H1 (cell line): ENCODE data around the gene SLC37A1. TPM values are rescaled to one million over a fixed set of nuclear protein-coding genes. Genes with fewer than 3 reads are reported as not detected.

Experiments used
- CTCF ChIA-PET: fragments of 300-600 bp; sonication (Branson Sonifier 250); formaldehyde crosslinking; loops from one replicate; lab custom pipeline; 2021; ENCODE audit not compliant: partially characterized antibody; lab: Charles Lee
- POLR2A ChIA-PET: fragments of 300-600 bp; sonication (Branson Sonifier 250); formaldehyde crosslinking; loops from one replicate; lab custom pipeline; 2021; ENCODE audit warnings: inconsistent platforms; ENCODE audit not compliant: partially characterized antibody; lab: Charles Lee
- DNase-seq, 2 experiments: peaks; one replicate each; pipeline versions ENCODE4 v3.0.0 to v3.0.0-alpha.2; 2010 to 2022; ENCODE audit warnings: low spot score in 2 of 2, low read depth in 1 of 2, mixed read lengths in 1 of 2
- FAIRE-seq: peaks from 2 replicates; lab custom pipeline; 2011; peaks lifted over from hg19 to GRCh38; lab: Jason Lieb, UNC
- H2AFZ ChIP-seq: 2 replicates; pipeline ENCODE4 v1.8.1; 2012; ENCODE audit warnings: low read length, inconsistent platforms
- H2AK5ac ChIP-seq: 2 replicates; pipeline ENCODE4 v1.6.1; 2013; ENCODE audit warnings: low read depth, low read length
- H2BK120ac ChIP-seq: replicated peaks from 2 replicates; pipeline ENCODE3; 2013; ENCODE audit warnings: low read depth, low read length, inconsistent platforms
- H2BK12ac ChIP-seq: 2 replicates; pipeline ENCODE4 v1.6.1; 2013; ENCODE audit warnings: low read depth, low read length
- H2BK15ac ChIP-seq: 2 replicates; pipeline ENCODE4 v1.6.1; 2013; ENCODE audit warnings: low read length
- H2BK20ac ChIP-seq: 2 replicates; pipeline ENCODE4 v1.6.1; 2013; ENCODE audit warnings: low read length
- H2BK5ac ChIP-seq: 2 replicates; pipeline ENCODE4 v1.6.1; 2013; ENCODE audit warnings: low read depth, low read length
- H3K14ac ChIP-seq: 2 replicates; pipeline ENCODE4 v1.6.1; 2013; ENCODE audit warnings: inconsistent platforms; ENCODE audit not compliant: insufficient read length
- H3K18ac ChIP-seq: 2 replicates; pipeline ENCODE4 v1.6.1; 2013; ENCODE audit warnings: low read length; ENCODE audit errors: extremely low read depth
- H3K23ac ChIP-seq: 2 replicates; pipeline ENCODE4 v1.6.1; 2013; ENCODE audit warnings: inconsistent platforms; ENCODE audit not compliant: insufficient read length
- H3K23me2 ChIP-seq: 2 replicates; pipeline ENCODE4 v1.6.1; 2013; ENCODE audit warnings: low read depth, low read length
- H3K27ac ChIP-seq: 2 replicates; pipeline ENCODE4 v1.6.1; 2011; ENCODE audit warnings: low read depth, low read length, inconsistent platforms
- H3K27me3 ChIP-seq, 4 experiments: replicated peaks in 1 of 4; 1 replicate in 1 of 4; 2 replicates in 3 of 4; pipeline versions ENCODE4 v1.6.1 to v1.8.1; 2011 to 2013; ENCODE audit warnings: low read length in 3 of 4, mild to moderate bottlenecking in 3 of 4, inconsistent platforms in 2 of 4, mixed read lengths in 2 of 4, moderate library complexity in 1 of 4; ENCODE audit not compliant: control insufficient read depth in 3 of 4, insufficient read depth in 3 of 4; ENCODE audit errors: extremely low read depth in 1 of 4
- H3K36me3 ChIP-seq, 4 experiments: 2 replicates each; pipeline versions ENCODE4 v1.6.1 to v1.8.1; 2011 to 2013; ENCODE audit warnings: mild to moderate bottlenecking in 4 of 4, low read length in 3 of 4, moderate library complexity in 2 of 4, control low read depth in 1 of 4, inconsistent platforms in 1 of 4; ENCODE audit not compliant: insufficient read depth in 4 of 4, control insufficient read depth in 2 of 4
- H3K4ac ChIP-seq: replicated peaks from 2 replicates; pipeline ENCODE3; 2013; ENCODE audit warnings: low read length, low read depth, mixed read lengths, inconsistent platforms; ENCODE audit not compliant: insufficient read length
- H3K4me1 ChIP-seq, 4 experiments: replicated peaks in 1 of 4; 1 replicate in 1 of 4; 2 replicates in 3 of 4; pipeline versions ENCODE4 v1.6.1 to v1.8.1; 2011 to 2013; ENCODE audit warnings: low read length in 3 of 4, inconsistent platforms in 2 of 4, mixed read lengths in 1 of 4; ENCODE audit not compliant: insufficient read depth in 4 of 4, control insufficient read depth in 3 of 4
- H3K4me2 ChIP-seq, 2 experiments: 2 replicates each; pipeline versions ENCODE4 v1.6.1 to v1.8.1; 2011 to 2013; ENCODE audit warnings: low read depth in 2 of 2, low read length in 2 of 2, control low read depth in 1 of 2, inconsistent platforms in 1 of 2, mild to moderate bottlenecking in 1 of 2; ENCODE audit not compliant: insufficient read depth in 1 of 2
- H3K4me3 ChIP-seq, 4 experiments: fragments of 200-600, 300-600 bp in 1 of 4; sonication (generic), shearing (Covaris generic), sonication (Bioruptor Twin) in 1 of 4; 2 replicates each; pipeline versions ENCODE4 v1.5.1 to v1.8.1; 2011 to 2016; ENCODE audit warnings: low read length in 4 of 4, low read depth in 3 of 4, control low read depth in 2 of 4, inconsistent platforms in 2 of 4, mild to moderate bottlenecking in 2 of 4, mixed read lengths in 1 of 4, moderate library complexity in 1 of 4; ENCODE audit not compliant: insufficient read depth in 2 of 4; ENCODE audit errors: extremely low read depth in 1 of 4
- H3K56ac ChIP-seq: replicated peaks from 2 replicates; pipeline ENCODE3; 2013; ENCODE audit warnings: low read depth, mild to moderate bottlenecking, mixed read lengths, low read length, inconsistent platforms; ENCODE audit not compliant: insufficient read length
- H3K79me1 ChIP-seq: 2 replicates; pipeline ENCODE4 v1.6.1; 2013; ENCODE audit warnings: low read depth, low read length, control low read depth
- H3K79me2 ChIP-seq, 2 experiments: 2 replicates each; pipeline versions ENCODE4 v1.6.1 to v1.8.1; 2012 to 2013; ENCODE audit warnings: low read length in 2 of 2, mild to moderate bottlenecking in 2 of 2, inconsistent platforms in 1 of 2; ENCODE audit not compliant: insufficient read depth in 2 of 2, control insufficient read depth in 1 of 2
- H3K9ac ChIP-seq, 4 experiments: replicated peaks in 1 of 4; 1 replicate in 1 of 4; 2 replicates in 3 of 4; pipeline versions ENCODE4 v1.6.1 to v1.8.1; 2011 to 2013; ENCODE audit warnings: low read depth in 3 of 4, low read length in 3 of 4, control low read depth in 2 of 4, mild to moderate bottlenecking in 2 of 4, moderate library complexity in 2 of 4, inconsistent platforms in 1 of 4; ENCODE audit errors: extremely low read depth in 1 of 4
- H3K9me3 ChIP-seq, 2 experiments: 2 replicates each; pipeline versions ENCODE4 v1.6.1 to v1.8.1; 2012 to 2013; ENCODE audit warnings: mild to moderate bottlenecking in 2 of 2, moderate library complexity in 2 of 2, control low read depth in 1 of 2, inconsistent platforms in 1 of 2, low read depth in 1 of 2, low read length in 1 of 2, mixed read lengths in 1 of 2; ENCODE audit not compliant: insufficient read depth in 2 of 2
- H4K20me1 ChIP-seq, 2 experiments: replicated peaks in 1 of 2; 2 replicates each; pipeline versions ENCODE3 to v1.8.1; 2011 to 2013; ENCODE audit warnings: inconsistent platforms in 2 of 2, low read length in 2 of 2, mild to moderate bottlenecking in 1 of 2; ENCODE audit not compliant: insufficient read depth in 2 of 2, control insufficient read depth in 1 of 2
- H4K5ac ChIP-seq: 2 replicates; pipeline ENCODE4 v1.6.1; 2013; ENCODE audit warnings: low read length, low read depth, mixed read lengths, inconsistent platforms; ENCODE audit not compliant: insufficient read length
- H4K8ac ChIP-seq: 2 replicates; pipeline ENCODE4 v1.8.0; 2013; ENCODE audit warnings: mild to moderate bottlenecking, moderate library complexity, low read length, inconsistent platforms; ENCODE audit not compliant: insufficient read depth; ENCODE audit errors: extremely low read depth
- H4K91ac ChIP-seq: replicated peaks from 2 replicates; pipeline ENCODE3; 2013; ENCODE audit warnings: low read length, mixed read lengths, inconsistent platforms; ENCODE audit not compliant: insufficient read length
- CHD1 ChIP-seq: IDR thresholded peaks from 2 replicates; pipeline ENCODE4 v1.6.1; 2012; ENCODE audit warnings: low read depth, low read length, improper control_type of control experiment
- FOSL1 ChIP-seq: IDR thresholded peaks from 2 replicates; pipeline ENCODE4 v1.6.1; 2011; ENCODE audit warnings: mild to moderate bottlenecking, low read depth, low read length, moderate library complexity; ENCODE audit not compliant: insufficient read depth
- HDAC2 ChIP-seq, 2 experiments: fragments of 300-600 bp in 1 of 2; sonication (generic) in 1 of 2; IDR thresholded peaks; 2 replicates each; pipeline ENCODE4 v1.6.1; 2011 to 2012; ENCODE audit warnings: low read depth in 2 of 2, low read length in 2 of 2, mild to moderate bottlenecking in 2 of 2, moderate library complexity in 2 of 2, borderline replicate concordance in 1 of 2, inconsistent platforms in 1 of 2
- RFX5 ChIP-seq: IDR thresholded peaks from 2 replicates; pipeline ENCODE4 v1.6.1; 2011; ENCODE audit warnings: low read depth, low read length, improper control_type of control experiment, borderline replicate concordance
- WGBS, 2 experiments: shearing (Covaris generic) in 1 of 2; methylation state at CpG; one replicate each; pipeline versions ENCODE4 v1.1.6 to v1.1.7; 2013 to 2015; ENCODE audit warnings: low lambda C conversion rate in 2 of 2, mixed read lengths in 2 of 2, inconsistent platforms in 1 of 2, low coverage in 1 of 2, missing lambda C conversion rate in 1 of 2; ENCODE audit not compliant: insufficient replicate concordance in 2 of 2, insufficient coverage in 1 of 2, insufficient read length in 1 of 2; ENCODE audit errors: extremely low coverage in 1 of 2, missing lambda C conversion rate in 1 of 2; 5-methylcytosine and 5-hydroxymethylcytosine counted together
- polyA plus RNA-seq, 7 experiments: library from polyadenylated mRNA; depleted of rRNA in 3 of 7; stranded (reverse) in 5 of 7; unstranded in 2 of 7; fragments of >200 nt in 5 of 7; fragments of 200-250 nt in 2 of 7; gene quantifications; 1 replicate in 5 of 7; 2 replicates in 1 of 7; 4 replicates in 1 of 7; pipeline versions ENCODE4 v1.2.1 to v1.2.3, GENCODE V29; 2011 to 2013; ENCODE audit warnings: missing spikeins in 2 of 7, mixed read lengths in 2 of 7
- total RNA-seq: library from RNA; stranded (reverse); fragmentation: NEBNext Ultra II Directional; extraction: Animal tissue kit (Norgen Biotek cat#: 25700); gene quantifications from 2 replicates; pipeline ENCODE4 v1.2.1, GENCODE V29; 2021

Gene SLC37A1
- total and polyA plus RNA-seq, 2 of the 8 experiments (the other 6 are each of a cell fraction or from before 2014, with no cell fraction given) = 15.6 to 30.9 TPM

GRCh38 chr21:42621166-42621818 lies 107.6 kb downstream of the SLC37A1 start:
- Histone ChIP-seq H3K9me3 (no peaks in the 10 kb centered on the region), H4K8ac (no peak overlapping the region), H3K4ac (no peak overlapping the region), H3K56ac (no peak overlapping the region), H2BK15ac (0 out of 2 replicates have a peak overlapping the region, but pooled peaks have one; percentile 72), H3K23me2 (no peaks in the 10 kb centered on the region), H3K4me1 (peaks cover 0 to 8% (median 4%) of the 10 kb centered on the region in 4 experiments; a peak in 4 of 7 replicates), H3K18ac (no peak overlapping the region), H4K5ac (no peak overlapping the region), H3K9ac (no peak overlapping the region), H2BK5ac (no peak overlapping the region), H3K4me3 (no peak overlapping the region), H4K20me1 (no peaks in the 10 kb centered on the region), H3K79me1 (0 out of 2 replicates have a peak, but pooled peaks cover 2% of the 10 kb centered on the region), H2BK12ac (no peak overlapping the region), H2BK120ac (no peak overlapping the region), H3K4me2 (no peak overlapping the region), H3K23ac (no peak overlapping the region), H3K27me3 (no peaks in the 10 kb centered on the region; a peak in 3 of 7 replicates), H3K36me3 (no peaks in the 10 kb centered on the region), H2BK20ac (no peak overlapping the region), H4K91ac (no peak overlapping the region), H2AFZ (0 out of 2 replicates have a peak overlapping the region, but pooled peaks have one; percentile 15), H2AK5ac (no peak overlapping the region), H3K27ac (no peak overlapping the region), H3K14ac (no peak overlapping the region), H3K79me2 (no peaks in the 10 kb centered on the region)
- ChIA-PET CTCF (interaction anchor here (0.6 to 1.7 kb wide), 4 partner anchors 17 to 602 kb away, joined by 3 to 4 read pairs (median 4); no protein-coding TSS in a partner anchor), POLR2A (no interaction called here)
- no peak for TF ChIP-seq RFX5
- no peak for TF ChIP-seq HDAC2 (IDR thresholded peaks at IDR 0.05; ENCODE audit: borderline replicate concordance in 1 of 2, low read depth in 2 of 2, low read length in 2 of 2)
- no peak for TF ChIP-seq FOSL1
- no peak for TF ChIP-seq CHD1
- no peak for FAIRE-seq
- DNase-seq = no peak
- WGBS, 2 experiments = 77% methylated on average over 15 of the region's 15 CpGs; no CpG with 5 or more reads in 1 of the 2 experiments
